Measurements from ENCODE around the gene EXOC4.

The EXOC4 gene

GRCh38 chr7:133564484-133564883 is 311.6 kb downstream of the EXOC4 start:
- no peak for DNase-seq (ENCODE audit: low read depth in 1 of 2, low spot score in 1 of 2)

DNA sequence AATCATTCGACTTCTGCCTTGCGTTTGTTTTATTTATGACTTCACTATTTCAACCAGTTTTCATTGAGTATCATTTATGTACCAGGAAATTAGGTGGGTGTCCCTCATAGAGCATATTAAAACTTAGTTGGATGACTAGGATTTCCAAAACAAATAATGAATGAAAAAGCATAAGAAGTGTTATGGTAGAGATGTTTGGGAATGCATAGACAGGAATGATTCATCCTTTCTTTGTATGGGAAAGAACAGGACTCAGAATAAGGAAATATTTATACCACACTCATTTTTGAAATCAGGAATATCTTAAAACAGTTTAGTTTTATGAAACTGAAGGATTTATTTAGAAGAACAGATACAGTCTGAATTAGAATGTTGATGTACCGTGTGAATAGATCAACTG is 315.7 kb downstream of the EXOC4 start:
- no peak for DNase-seq (ENCODE audit: low read depth in 1 of 2, low spot score in 1 of 2)

- DNase-seq (ENCODE audit: low read depth in 1 of 2, low spot score in 1 of 2), result no peak
Observed at GRCh38 chr7:133570321-133570720, 317.4 kb downstream of the EXOC4 start.

DNA sequence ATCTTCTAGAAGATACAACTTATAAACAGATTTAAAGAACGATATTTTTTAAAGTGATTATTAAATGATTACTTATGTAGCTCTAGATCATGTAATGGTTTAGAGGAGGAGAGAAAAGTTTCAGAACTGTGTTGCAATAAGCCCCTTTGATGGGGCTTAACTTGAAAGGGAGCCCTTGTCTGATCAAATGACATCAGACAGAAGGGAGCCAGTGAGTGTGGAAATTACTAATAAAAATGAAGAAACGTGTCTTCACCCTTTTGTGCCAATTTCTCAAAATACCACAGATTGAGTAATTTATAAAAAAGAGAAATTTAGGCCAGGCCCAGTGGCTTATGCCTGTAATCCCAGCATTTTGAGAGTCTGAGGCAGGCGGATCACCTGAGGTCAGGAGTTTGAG is 318.2 kb downstream of the EXOC4 start:
- DNase-seq (ENCODE audit: low read depth in 1 of 2, low spot score in 1 of 2), result no peak

- DNase-seq (ENCODE audit: low read depth in 1 of 2, low spot score in 1 of 2), result no peak
Observed at GRCh38 chr7:133572087-133572486, 319.2 kb downstream of the EXOC4 start.

- DNase-seq (ENCODE audit: low read depth in 1 of 2, low spot score in 1 of 2), result no peak
Observed at GRCh38 chr7:133572843-133573242, 320.0 kb downstream of the EXOC4 start.

- DNase-seq (ENCODE audit: low read depth in 1 of 2, low spot score in 1 of 2), result no peak
Observed at GRCh38 chr7:133573554-133574265, 320.8 kb downstream of the EXOC4 start.

GRCh38 chr7:133575726-133576440 is 323.0 kb downstream of the EXOC4 start:
- no peak for DNase-seq (ENCODE audit: low read depth in 1 of 2, low spot score in 1 of 2)

- no peak for DNase-seq (ENCODE audit: low read depth in 1 of 2, low spot score in 1 of 2)
Observed at GRCh38 chr7:133576612-133577168, 323.8 kb downstream of the EXOC4 start.

- no peak for DNase-seq (ENCODE audit: low read depth in 1 of 2, low spot score in 1 of 2)
Observed at GRCh38 chr7:133582766-133583523, 330.1 kb downstream of the EXOC4 start.

- DNase-seq (ENCODE audit: low read depth in 1 of 2, low spot score in 1 of 2), result no peak
Observed at GRCh38 chr7:133583545-133584171, 330.8 kb downstream of the EXOC4 start.

GRCh38 chr7:133584956-133585668 is 332.2 kb downstream of the EXOC4 start:
- no peak for DNase-seq (ENCODE audit: low read depth in 1 of 2, low spot score in 1 of 2)

GRCh38 chr7:133586253-133586652 is 333.4 kb downstream of the EXOC4 start:
- no peak for DNase-seq (ENCODE audit: low read depth in 1 of 2, low spot score in 1 of 2)

- no peak for DNase-seq (ENCODE audit: low read depth in 1 of 2, low spot score in 1 of 2)
Observed at GRCh38 chr7:133587903-133588302, 335.0 kb downstream of the EXOC4 start.

- no peak for DNase-seq (ENCODE audit: low read depth in 1 of 2, low spot score in 1 of 2)
Observed at GRCh38 chr7:133590795-133591194, 337.9 kb downstream of the EXOC4 start.

DNA sequence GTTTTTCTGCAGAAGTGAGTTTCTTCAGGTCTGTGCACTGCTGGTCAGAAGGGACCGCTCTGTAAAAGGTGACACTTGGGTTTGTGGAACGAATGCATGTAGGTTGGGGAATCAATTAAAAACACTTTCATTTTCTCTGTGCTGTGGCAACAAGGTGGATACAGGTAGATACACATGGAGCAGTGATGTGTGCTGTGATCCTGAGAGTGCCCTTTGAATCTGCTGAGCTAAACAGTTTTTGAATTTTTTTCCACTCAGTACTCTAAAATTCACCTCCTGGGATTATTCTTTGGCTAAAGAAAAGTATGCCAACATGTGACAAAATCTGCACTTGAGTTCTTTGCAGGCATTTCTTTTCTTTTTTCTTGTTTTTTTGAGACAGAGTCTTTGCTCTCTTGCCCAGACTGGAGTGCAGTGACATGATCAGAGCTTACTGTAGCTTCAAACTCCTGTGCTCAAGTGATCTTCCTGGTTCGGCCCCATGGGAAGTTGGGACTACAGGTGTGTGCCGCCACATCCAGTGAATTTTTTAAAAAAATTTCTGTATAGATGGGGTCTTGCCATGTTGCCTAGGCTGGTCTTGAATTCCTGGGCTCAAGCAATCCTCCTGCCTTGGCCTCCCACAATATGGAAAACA is 338.9 kb downstream of the EXOC4 start:
- DNase-seq (ENCODE audit: low read depth in 1 of 2, low spot score in 1 of 2), result no peak

DNA sequence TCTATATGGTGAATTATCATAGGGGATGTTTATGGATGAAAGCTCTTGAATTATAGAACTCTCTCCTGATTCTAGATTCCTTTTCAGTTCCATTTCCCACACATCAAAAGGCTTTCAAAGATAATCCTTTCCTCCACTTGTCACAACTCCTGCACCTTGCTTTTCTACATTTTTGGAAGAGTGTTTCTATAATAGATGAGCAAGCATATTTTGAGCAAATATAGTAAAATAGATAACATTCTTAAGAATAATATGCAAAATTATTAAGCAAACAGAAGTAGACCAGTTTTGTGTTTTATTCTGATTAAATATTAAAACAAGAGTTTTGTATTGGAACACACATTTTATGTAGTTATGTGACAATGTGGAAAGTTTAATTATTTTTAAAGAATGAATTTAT is 340.7 kb downstream of the EXOC4 start:
- DNase-seq (ENCODE audit: low read depth in 1 of 2, low spot score in 1 of 2), result no peak

DNA sequence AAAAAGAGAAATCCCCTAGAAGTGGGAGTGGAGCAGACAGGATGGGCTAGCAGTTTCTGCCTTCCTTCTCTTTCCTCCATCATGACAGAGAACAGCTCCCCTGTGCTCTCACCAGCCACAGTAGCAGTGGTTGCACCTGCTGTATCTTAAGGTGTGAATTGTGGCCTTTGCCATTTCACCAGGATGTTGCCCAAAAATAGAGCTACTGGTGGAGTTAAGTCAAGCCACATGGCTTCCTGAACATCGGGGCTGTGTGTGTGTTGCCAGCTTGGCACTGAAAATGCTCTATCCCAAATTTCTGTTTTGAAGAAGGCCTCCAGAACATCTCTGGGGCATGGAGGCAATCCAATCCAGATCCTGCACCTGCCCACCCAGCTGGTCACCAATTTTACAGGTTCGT is 348.7 kb downstream of the EXOC4 start:
- no peak for DNase-seq (ENCODE audit: low read depth in 1 of 2, low spot score in 1 of 2)

- no peak for DNase-seq (ENCODE audit: low read depth in 1 of 2, low spot score in 1 of 2)
Observed at GRCh38 chr7:133602291-133602690, 349.4 kb downstream of the EXOC4 start.

DNA sequence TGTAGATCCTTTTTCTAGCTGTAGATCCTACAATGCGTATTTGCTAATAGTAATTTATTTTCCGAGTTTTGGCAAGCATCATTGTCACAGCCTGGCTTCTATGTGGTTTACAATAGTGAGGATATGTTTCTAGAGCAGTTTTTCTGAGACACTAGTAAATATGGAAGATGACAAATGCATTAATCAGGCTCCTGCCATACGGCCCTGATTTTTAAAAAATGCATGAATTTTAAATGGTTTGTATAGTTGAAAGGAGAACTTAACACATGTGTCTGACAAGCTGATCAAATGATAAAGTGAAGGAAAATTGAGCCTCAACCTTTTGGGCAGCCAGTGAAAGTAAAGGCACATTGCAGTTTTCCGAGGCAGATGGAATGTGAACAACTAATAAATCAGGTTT is 354.1 kb downstream of the EXOC4 start:
- no peak for DNase-seq (ENCODE audit: low read depth in 1 of 2, low spot score in 1 of 2)

Measured in activated T-helper 1 cell treated with anti-CD3 and anti-CD28 coated beads, Interleukin-2, amount 50 U/mL, for 16 hours (primary cell).